ENCODE data around the gene PCDHGB2.
"Not testable (repeated sequence)": the region's sequence is repeated elsewhere in the genome, so short reads cannot be mapped to it uniquely, and the experiment has no call there.

The PCDHGB2 gene

DNA sequence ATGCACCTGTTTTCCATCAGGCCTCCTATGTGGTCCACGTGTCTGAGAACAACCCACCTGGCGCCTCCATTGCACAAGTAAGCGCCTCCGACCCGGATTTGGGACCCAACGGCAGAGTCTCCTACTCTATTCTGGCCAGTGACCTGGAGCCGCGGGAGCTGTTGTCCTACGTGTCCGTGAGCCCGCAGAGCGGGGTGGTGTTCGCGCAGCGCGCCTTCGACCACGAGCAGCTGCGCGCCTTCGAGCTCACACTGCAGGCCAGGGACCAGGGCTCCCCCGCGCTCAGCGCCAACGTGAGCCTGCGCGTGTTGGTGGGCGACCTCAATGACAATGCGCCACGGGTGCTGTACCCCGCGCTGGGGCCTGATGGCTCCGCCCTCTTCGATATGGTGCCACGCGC, 8.2 kb upstream of the PCDHGB2 start:
- DNase-seq = no peak

DNA sequence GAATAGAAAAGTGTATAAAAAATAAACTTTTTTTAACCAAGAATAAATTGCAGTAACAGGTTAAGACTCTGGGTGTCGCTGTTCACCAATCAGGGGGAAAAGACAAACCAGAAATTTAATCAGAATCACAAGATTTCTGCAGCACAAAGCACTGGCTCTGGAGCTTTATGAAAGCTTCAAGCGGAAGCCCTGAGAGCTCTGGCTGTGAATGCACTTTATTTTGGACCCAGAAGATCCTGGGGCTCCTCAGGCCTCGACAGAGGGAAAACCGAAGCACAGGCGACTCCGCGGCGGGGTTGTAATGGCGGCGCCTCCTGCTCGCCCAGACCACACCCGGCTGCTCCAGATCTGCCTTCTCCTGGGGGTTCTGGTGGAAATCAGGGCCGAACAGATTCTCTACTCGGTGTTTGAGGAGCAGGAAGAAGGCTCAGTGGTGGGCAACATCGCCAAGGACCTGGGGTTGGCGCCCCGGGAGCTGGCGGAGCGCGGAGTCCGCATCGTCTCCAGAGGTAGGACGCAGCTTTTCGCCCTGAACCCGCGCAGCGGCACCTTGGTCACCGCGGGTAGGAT, 4.8 kb upstream of the PCDHGB2 start, which contains the start of gene PCDHGA4:
TSS of gene PCDHGA4 (plus strand) at position 122 of the 570 bp plus-strand sequence. CDS start at position 209, 87 bp downstream.
- no peak for DNase-seq

DNA sequence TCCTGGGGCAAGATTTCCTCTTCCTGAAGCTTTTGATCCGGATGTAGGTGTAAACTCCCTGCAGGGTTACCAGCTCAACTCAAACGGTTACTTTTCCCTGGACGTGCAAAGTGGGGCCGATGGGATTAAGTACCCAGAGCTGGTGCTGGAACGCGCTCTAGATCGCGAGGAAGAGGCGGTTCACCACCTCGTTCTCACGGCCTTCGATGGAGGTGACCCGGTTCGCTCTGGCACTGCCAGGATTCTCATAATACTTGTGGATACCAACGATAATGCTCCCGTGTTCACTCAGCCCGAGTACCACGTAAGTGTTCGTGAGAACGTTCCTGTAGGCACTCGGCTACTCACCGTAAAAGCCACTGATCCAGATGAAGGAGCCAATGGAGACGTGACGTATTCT, 4.2 kb upstream of the PCDHGB2 start:
- DNase-seq = no peak

DNA sequence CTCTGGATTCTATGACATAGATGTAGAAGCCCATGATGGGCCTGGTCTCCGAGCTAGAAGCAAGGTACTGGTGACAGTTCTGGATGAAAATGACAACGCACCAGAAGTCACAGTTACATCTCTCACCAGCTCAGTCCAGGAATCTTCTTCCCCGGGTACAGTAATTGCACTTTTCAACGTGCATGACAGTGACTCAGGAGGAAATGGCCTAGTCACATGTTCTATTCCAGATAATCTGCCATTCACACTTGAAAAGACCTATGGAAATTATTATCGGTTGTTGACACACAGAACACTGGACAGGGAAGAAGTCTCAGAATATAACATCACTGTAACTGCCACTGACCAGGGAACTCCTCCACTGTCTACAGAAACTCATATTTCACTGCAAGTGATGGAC, 3.7 kb upstream of the PCDHGB2 start:
- no peak for DNase-seq

DNA sequence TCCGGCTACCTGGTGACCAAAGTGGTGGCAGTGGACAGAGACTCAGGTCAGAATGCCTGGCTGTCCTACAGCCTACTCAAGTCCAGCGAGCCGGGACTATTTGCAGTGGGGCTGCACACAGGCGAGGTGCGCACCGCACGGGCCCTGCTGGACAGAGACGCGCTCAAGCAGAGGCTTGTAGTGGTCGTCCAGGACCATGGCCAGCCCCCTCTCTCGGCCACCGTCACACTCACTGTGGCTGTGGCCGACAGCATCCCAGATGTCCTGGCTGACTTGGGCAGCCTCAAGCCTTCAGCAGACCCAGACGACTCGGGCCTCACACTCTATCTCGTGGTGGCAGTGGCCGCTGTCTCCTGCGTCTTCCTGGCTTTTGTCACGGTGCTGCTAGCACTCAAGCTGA, 2.8 kb upstream of the PCDHGB2 start:
- no peak for DNase-seq

DNA sequence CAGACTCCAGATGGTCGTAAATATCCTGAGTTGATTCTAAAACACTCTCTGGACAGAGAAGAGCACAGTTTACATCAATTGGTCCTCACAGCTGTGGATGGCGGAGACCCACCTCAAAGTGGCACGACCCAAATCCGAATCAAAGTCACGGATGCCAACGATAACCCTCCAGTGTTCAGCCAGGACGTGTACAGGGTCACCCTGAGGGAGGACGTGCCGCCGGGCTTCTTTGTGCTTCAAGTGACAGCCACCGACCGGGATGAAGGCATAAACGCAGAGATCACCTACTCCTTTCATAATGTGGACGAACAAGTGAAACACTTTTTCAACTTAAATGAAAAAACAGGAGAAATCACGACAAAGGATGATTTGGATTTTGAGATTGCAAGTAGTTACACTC, 891 bp downstream of the PCDHGB2 start:
- no peak for DNase-seq

- no peak for DNase-seq
These were observed 2.9 kb downstream of the PCDHGB2 start for GRCh38 chr5:141362719-141363118.

- no peak for DNase-seq
These were observed 4.3 kb downstream of the PCDHGB2 start, which contains the start of gene PCDHGA5 for GRCh38 chr5:141363952-141364660. TSS of gene PCDHGA5 (plus strand) at chr5:141364162. CDS start at chr5:141364331, 169 bp downstream.

DNA sequence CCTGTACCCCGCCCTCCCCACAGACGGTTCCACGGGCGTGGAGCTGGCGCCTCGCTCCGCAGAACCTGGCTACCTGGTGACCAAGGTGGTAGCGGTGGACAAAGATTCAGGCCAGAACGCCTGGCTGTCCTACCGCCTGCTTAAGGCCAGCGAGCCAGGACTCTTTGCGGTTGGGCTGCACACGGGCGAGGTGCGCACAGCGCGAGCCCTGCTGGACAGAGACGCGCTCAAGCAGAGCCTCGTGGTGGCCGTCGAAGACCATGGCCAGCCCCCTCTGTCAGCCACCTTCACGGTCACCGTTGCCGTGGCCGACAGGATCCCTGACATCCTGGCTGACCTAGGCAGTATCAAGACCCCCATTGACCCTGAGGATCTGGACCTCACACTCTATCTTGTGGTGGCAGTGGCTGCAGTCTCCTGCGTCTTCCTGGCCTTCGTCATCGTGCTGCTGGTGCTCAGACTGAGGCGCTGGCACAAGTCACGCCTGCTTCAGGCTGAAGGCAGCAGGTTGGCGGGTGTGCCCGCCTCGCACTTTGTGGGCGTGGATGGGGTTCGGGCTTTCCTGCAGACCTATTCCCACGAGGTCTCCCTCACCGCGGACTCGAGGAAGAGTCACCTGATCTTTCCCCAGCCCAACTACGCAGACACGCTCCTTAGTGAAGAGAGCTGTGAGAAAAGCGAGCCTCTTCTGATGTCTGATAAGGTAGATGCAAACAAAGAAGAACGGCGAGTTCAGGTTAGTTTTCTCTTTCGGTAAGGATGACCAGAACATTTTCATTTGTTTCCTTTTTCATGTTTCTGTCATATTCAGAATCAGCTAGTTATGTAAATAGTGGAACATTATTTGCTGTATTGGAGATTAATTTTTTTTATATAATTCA, 6.5 kb downstream of the PCDHGB2 start:
- no peak for DNase-seq

DNA sequence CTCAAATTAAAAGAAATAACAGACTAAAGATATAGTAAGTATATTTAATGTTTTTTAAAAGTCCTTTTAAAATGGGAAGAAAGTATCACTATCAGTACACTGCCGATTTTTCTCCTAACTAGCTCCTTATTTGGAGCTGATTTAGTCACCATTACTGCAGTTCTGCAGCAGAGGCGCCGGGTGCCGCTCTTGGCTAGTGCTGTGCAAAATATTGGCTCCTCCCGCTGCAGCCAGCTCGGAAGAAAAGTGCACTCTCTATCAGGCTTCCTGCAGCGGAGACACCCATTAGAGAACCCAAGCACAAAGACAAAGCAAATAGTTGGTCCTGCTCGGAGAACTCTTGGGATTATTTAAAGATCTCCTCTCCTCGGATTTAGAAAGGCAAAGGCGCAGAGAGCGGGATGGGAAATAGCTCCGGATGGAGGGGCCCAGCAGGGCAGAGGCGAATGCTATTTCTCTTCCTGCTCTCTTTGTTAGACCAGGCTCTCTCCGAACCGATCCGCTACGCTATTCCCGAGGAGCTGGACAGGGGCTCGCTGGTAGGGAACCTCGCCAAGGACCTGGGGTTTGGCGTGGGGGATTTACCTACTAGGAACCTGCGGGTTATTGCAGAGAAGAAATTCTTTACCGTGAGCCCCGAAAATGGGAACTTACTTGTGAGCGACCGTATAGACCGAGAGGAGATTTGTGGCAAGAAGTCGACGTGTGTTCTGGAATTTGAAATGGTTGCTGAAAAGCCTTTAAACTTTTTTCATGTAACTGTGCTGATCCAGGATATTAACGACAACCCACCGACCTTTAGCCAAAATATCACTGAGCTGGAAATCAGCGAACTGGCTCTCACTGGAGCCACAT, 10.4 kb downstream of the PCDHGB2 start, which contains the start of gene PCDHGB3:
TSS of gene PCDHGB3 (plus strand) at position 249 of the 855 bp plus-strand sequence. CDS start at position 402, 153 bp downstream.
- DNase-seq = no peak

- DNase-seq = no peak
These were observed 12.0 kb downstream of the PCDHGB2 start for GRCh38 chr5:141371572-141372475.

DNA sequence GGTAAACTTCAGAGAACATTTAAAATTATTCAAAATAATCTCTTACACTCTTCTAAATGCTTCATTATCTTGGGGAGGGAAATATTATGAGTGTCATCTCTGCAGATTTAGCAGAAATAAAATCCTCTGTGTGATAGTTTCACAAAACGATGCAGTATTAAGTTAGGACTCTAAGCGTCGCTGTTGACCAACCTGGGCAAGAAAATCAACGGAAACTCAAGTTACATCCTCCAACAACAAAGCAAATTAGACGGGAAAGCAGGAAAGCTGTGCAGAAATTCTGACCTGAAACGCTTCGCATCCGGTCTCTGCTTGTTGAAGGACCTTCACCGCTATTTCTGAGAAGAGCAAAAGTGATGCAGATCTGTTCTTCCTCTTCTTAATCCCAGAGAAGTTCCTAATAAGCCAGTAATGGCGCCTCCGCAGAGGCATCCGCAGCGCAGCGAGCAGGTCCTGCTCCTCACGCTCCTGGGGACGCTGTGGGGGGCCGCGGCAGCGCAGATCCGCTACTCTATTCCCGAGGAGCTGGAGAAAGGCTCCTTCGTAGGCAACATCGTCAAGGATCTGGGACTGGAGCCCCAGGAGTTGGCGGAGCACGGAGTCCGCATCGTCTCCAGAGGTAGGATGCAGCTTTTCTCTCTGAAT, 14.0 kb downstream of the PCDHGB2 start, which contains the start of gene PCDHGA6:
TSS of gene PCDHGA6 (plus strand) at position 219 of the 645 bp plus-strand sequence. CDS start at position 412, 193 bp downstream.
- DNase-seq = no peak

GRCh38 chr5:141374627-141375026, 14.8 kb downstream of the PCDHGB2 start:
- DNase-seq = no peak

GRCh38 chr5:141375444-141376155, 15.8 kb downstream of the PCDHGB2 start:
- not testable (repeated sequence) for DNase-seq

- no peak for DNase-seq
These were observed 22.9 kb downstream of the PCDHGB2 start, which contains the start of gene PCDHGA7 for GRCh38 chr5:141382469-141383294. TSS of gene PCDHGA7 (plus strand) at chr5:141382742. CDS start at chr5:141382900, 158 bp downstream.

DNA sequence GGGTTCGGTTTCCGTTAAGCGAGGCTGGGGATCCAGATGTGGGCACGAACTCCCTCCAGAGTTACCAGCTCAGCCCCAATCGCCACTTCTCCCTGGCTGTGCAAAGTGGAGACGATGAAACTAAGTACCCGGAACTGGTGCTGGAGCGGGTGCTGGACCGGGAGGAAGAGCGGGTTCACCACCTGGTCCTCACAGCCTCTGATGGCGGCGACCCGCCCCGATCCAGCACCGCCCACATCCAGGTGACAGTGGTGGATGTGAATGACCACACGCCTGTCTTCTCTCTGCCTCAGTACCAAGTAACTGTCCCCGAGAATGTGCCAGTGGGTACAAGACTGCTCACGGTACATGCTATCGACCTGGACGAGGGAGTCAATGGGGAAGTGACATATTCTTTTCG, 23.6 kb downstream of the PCDHGB2 start:
- no peak for DNase-seq

- no peak for DNase-seq
These were observed 24.9 kb downstream of the PCDHGB2 start for GRCh38 chr5:141384471-141385267.
